ENCODE measurements around the gene GLI3.

DNA sequence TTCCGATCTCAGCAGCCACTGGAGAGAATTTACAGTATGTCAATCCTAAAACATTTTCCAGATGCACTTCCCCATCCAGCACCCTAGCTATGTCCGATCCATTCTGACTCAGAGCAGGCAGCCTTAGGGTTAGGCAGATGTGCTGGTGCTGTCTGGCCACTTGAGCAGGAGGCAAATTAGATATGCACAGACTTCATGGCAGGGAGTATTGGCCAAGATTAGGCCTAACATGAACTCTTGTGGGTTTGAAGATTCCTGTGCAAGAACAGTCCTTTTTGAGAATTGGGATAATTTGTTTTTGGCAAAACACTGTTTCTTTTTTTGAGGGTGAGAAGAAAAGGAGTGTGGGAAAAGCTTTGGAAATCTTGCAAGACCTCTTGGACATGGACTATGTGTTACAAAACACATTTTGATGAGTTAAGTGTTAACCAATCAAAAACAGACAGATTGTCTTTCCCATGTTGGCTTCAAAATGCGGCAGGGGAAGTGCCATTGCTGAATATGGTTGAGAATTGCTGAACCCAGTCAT lies 315.5 kb downstream of the GLI3 start:
- TF ChIP-seq POLR2AphosphoS5 (IDR thresholded peaks at IDR 0.05; ENCODE audit: low read depth, low read length) = no peak
- no peak for TF ChIP-seq TAF1 (IDR thresholded peaks at IDR 0.05; ENCODE audit: borderline replicate concordance, insufficient read depth, low read length)
- TF ChIP-seq, protein P1, sequence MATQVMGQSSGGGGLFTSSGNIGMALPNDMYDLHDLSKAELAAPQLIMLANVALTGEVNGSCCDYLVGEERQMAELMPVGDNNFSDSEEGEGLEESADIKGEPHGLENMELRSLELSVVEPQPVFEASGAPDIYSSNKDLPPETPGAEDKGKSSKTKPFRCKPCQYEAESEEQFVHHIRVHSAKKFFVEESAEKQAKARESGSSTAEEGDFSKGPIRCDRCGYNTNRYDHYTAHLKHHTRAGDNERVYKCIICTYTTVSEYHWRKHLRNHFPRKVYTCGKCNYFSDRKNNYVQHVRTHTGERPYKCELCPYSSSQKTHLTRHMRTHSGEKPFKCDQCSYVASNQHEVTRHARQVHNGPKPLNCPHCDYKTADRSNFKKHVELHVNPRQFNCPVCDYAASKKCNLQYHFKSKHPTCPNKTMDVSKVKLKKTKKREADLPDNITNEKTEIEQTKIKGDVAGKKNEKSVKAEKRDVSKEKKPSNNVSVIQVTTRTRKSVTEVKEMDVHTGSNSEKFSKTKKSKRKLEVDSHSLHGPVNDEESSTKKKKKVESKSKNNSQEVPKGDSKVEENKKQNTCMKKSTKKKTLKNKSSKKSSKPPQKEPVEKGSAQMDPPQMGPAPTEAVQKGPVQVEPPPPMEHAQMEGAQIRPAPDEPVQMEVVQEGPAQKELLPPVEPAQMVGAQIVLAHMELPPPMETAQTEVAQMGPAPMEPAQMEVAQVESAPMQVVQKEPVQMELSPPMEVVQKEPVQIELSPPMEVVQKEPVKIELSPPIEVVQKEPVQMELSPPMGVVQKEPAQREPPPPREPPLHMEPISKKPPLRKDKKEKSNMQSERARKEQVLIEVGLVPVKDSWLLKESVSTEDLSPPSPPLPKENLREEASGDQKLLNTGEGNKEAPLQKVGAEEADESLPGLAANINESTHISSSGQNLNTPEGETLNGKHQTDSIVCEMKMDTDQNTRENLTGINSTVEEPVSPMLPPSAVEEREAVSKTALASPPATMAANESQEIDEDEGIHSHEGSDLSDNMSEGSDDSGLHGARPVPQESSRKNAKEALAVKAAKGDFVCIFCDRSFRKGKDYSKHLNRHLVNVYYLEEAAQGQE (IDR thresholded peaks at IDR 0.05; ENCODE audit: insufficient read depth in 1 of 2, low read depth in 2 of 2, low read length in 2 of 2) = no peak
- no peak for TF ChIP-seq FOXP2 (optimal IDR thresholded peaks at IDR 0.05; ENCODE audit: borderline replicate concordance, extremely low read depth, extremely low read length, insufficient read depth)
